H1 (cell line): ENCODE results near the gene ATP1A1. TPM values are rescaled to one million over a fixed set of nuclear protein-coding genes. Genes with fewer than 3 reads are reported as not detected.

Source experiments
- CTCF ChIA-PET: fragments of 300-600 bp; sonication (Branson Sonifier 250); formaldehyde crosslinking; loops from one replicate; lab custom pipeline; 2021; ENCODE audit not compliant: partially characterized antibody; lab: Charles Lee
- POLR2A ChIA-PET: fragments of 300-600 bp; sonication (Branson Sonifier 250); formaldehyde crosslinking; loops from one replicate; lab custom pipeline; 2021; ENCODE audit warnings: inconsistent platforms; ENCODE audit not compliant: partially characterized antibody; lab: Charles Lee
- DNase-seq, 2 experiments: peaks; one replicate each; pipeline versions ENCODE4 v3.0.0 to v3.0.0-alpha.2; 2010 to 2022; ENCODE audit warnings: low spot score in 2 of 2, low read depth in 1 of 2, mixed read lengths in 1 of 2
- FAIRE-seq: peaks from 2 replicates; lab custom pipeline; 2011; peaks lifted over from hg19 to GRCh38; lab: Jason Lieb, UNC
- H2AFZ ChIP-seq: 2 replicates; pipeline ENCODE4 v1.8.1; 2012; ENCODE audit warnings: low read length, inconsistent platforms
- H2AK5ac ChIP-seq: 2 replicates; pipeline ENCODE4 v1.6.1; 2013; ENCODE audit warnings: low read depth, low read length
- H2BK120ac ChIP-seq: replicated peaks from 2 replicates; pipeline ENCODE3; 2013; ENCODE audit warnings: low read depth, low read length, inconsistent platforms
- H2BK12ac ChIP-seq: 2 replicates; pipeline ENCODE4 v1.6.1; 2013; ENCODE audit warnings: low read depth, low read length
- H2BK15ac ChIP-seq: 2 replicates; pipeline ENCODE4 v1.6.1; 2013; ENCODE audit warnings: low read length
- H2BK20ac ChIP-seq: 2 replicates; pipeline ENCODE4 v1.6.1; 2013; ENCODE audit warnings: low read length
- H2BK5ac ChIP-seq: 2 replicates; pipeline ENCODE4 v1.6.1; 2013; ENCODE audit warnings: low read depth, low read length
- H3K14ac ChIP-seq: 2 replicates; pipeline ENCODE4 v1.6.1; 2013; ENCODE audit warnings: inconsistent platforms; ENCODE audit not compliant: insufficient read length
- H3K18ac ChIP-seq: 2 replicates; pipeline ENCODE4 v1.6.1; 2013; ENCODE audit warnings: low read length; ENCODE audit errors: extremely low read depth
- H3K23ac ChIP-seq: 2 replicates; pipeline ENCODE4 v1.6.1; 2013; ENCODE audit warnings: inconsistent platforms; ENCODE audit not compliant: insufficient read length
- H3K23me2 ChIP-seq: 2 replicates; pipeline ENCODE4 v1.6.1; 2013; ENCODE audit warnings: low read depth, low read length
- H3K27ac ChIP-seq: 2 replicates; pipeline ENCODE4 v1.6.1; 2011; ENCODE audit warnings: low read depth, low read length, inconsistent platforms
- H3K27me3 ChIP-seq, 4 experiments: replicated peaks in 1 of 4; 1 replicate in 1 of 4; 2 replicates in 3 of 4; pipeline versions ENCODE4 v1.6.1 to v1.8.1; 2011 to 2013; ENCODE audit warnings: low read length in 3 of 4, mild to moderate bottlenecking in 3 of 4, inconsistent platforms in 2 of 4, mixed read lengths in 2 of 4, moderate library complexity in 1 of 4; ENCODE audit not compliant: control insufficient read depth in 3 of 4, insufficient read depth in 3 of 4; ENCODE audit errors: extremely low read depth in 1 of 4
- H3K36me3 ChIP-seq, 4 experiments: 2 replicates each; pipeline versions ENCODE4 v1.6.1 to v1.8.1; 2011 to 2013; ENCODE audit warnings: mild to moderate bottlenecking in 4 of 4, low read length in 3 of 4, moderate library complexity in 2 of 4, control low read depth in 1 of 4, inconsistent platforms in 1 of 4; ENCODE audit not compliant: insufficient read depth in 4 of 4, control insufficient read depth in 2 of 4
- H3K4ac ChIP-seq: replicated peaks from 2 replicates; pipeline ENCODE3; 2013; ENCODE audit warnings: low read length, low read depth, mixed read lengths, inconsistent platforms; ENCODE audit not compliant: insufficient read length
- H3K4me1 ChIP-seq, 4 experiments: replicated peaks in 1 of 4; 1 replicate in 1 of 4; 2 replicates in 3 of 4; pipeline versions ENCODE4 v1.6.1 to v1.8.1; 2011 to 2013; ENCODE audit warnings: low read length in 3 of 4, inconsistent platforms in 2 of 4, mixed read lengths in 1 of 4; ENCODE audit not compliant: insufficient read depth in 4 of 4, control insufficient read depth in 3 of 4
- H3K4me2 ChIP-seq, 2 experiments: 2 replicates each; pipeline versions ENCODE4 v1.6.1 to v1.8.1; 2011 to 2013; ENCODE audit warnings: low read depth in 2 of 2, low read length in 2 of 2, control low read depth in 1 of 2, inconsistent platforms in 1 of 2, mild to moderate bottlenecking in 1 of 2; ENCODE audit not compliant: insufficient read depth in 1 of 2
- H3K4me3 ChIP-seq, 4 experiments: fragments of 200-600, 300-600 bp in 1 of 4; sonication (generic), shearing (Covaris generic), sonication (Bioruptor Twin) in 1 of 4; 2 replicates each; pipeline versions ENCODE4 v1.5.1 to v1.8.1; 2011 to 2016; ENCODE audit warnings: low read length in 4 of 4, low read depth in 3 of 4, control low read depth in 2 of 4, inconsistent platforms in 2 of 4, mild to moderate bottlenecking in 2 of 4, mixed read lengths in 1 of 4, moderate library complexity in 1 of 4; ENCODE audit not compliant: insufficient read depth in 2 of 4; ENCODE audit errors: extremely low read depth in 1 of 4
- H3K56ac ChIP-seq: replicated peaks from 2 replicates; pipeline ENCODE3; 2013; ENCODE audit warnings: low read depth, mild to moderate bottlenecking, mixed read lengths, low read length, inconsistent platforms; ENCODE audit not compliant: insufficient read length
- H3K79me1 ChIP-seq: 2 replicates; pipeline ENCODE4 v1.6.1; 2013; ENCODE audit warnings: low read depth, low read length, control low read depth
- H3K79me2 ChIP-seq, 2 experiments: 2 replicates each; pipeline versions ENCODE4 v1.6.1 to v1.8.1; 2012 to 2013; ENCODE audit warnings: low read length in 2 of 2, mild to moderate bottlenecking in 2 of 2, inconsistent platforms in 1 of 2; ENCODE audit not compliant: insufficient read depth in 2 of 2, control insufficient read depth in 1 of 2
- H3K9ac ChIP-seq, 4 experiments: replicated peaks in 1 of 4; 1 replicate in 1 of 4; 2 replicates in 3 of 4; pipeline versions ENCODE4 v1.6.1 to v1.8.1; 2011 to 2013; ENCODE audit warnings: low read depth in 3 of 4, low read length in 3 of 4, control low read depth in 2 of 4, mild to moderate bottlenecking in 2 of 4, moderate library complexity in 2 of 4, inconsistent platforms in 1 of 4; ENCODE audit errors: extremely low read depth in 1 of 4
- H3K9me3 ChIP-seq, 2 experiments: 2 replicates each; pipeline versions ENCODE4 v1.6.1 to v1.8.1; 2012 to 2013; ENCODE audit warnings: mild to moderate bottlenecking in 2 of 2, moderate library complexity in 2 of 2, control low read depth in 1 of 2, inconsistent platforms in 1 of 2, low read depth in 1 of 2, low read length in 1 of 2, mixed read lengths in 1 of 2; ENCODE audit not compliant: insufficient read depth in 2 of 2
- H4K20me1 ChIP-seq, 2 experiments: replicated peaks in 1 of 2; 2 replicates each; pipeline versions ENCODE3 to v1.8.1; 2011 to 2013; ENCODE audit warnings: inconsistent platforms in 2 of 2, low read length in 2 of 2, mild to moderate bottlenecking in 1 of 2; ENCODE audit not compliant: insufficient read depth in 2 of 2, control insufficient read depth in 1 of 2
- H4K5ac ChIP-seq: 2 replicates; pipeline ENCODE4 v1.6.1; 2013; ENCODE audit warnings: low read length, low read depth, mixed read lengths, inconsistent platforms; ENCODE audit not compliant: insufficient read length
- H4K8ac ChIP-seq: 2 replicates; pipeline ENCODE4 v1.8.0; 2013; ENCODE audit warnings: mild to moderate bottlenecking, moderate library complexity, low read length, inconsistent platforms; ENCODE audit not compliant: insufficient read depth; ENCODE audit errors: extremely low read depth
- H4K91ac ChIP-seq: replicated peaks from 2 replicates; pipeline ENCODE3; 2013; ENCODE audit warnings: low read length, mixed read lengths, inconsistent platforms; ENCODE audit not compliant: insufficient read length
- CBX5 ChIP-seq: fragments of 300-800, 300-1000 bp; sonication (generic); IDR thresholded peaks from 2 replicates; pipeline ENCODE4 v1.7.1; 2016; ENCODE audit warnings: antibody characterized with exemption, low read length, low read depth
- CEBPB ChIP-seq: IDR thresholded peaks from 2 replicates; pipeline ENCODE4 v1.6.1; 2012; ENCODE audit warnings: low read depth, low read length
- CHD2 ChIP-seq: IDR thresholded peaks from 2 replicates; pipeline ENCODE4 v1.6.1; 2012; ENCODE audit warnings: low read length, improper control_type of control experiment
- EP300 ChIP-seq, 2 experiments: IDR thresholded peaks; 1 replicate in 1 of 2; 2 replicates in 1 of 2; pipeline ENCODE4 v1.6.1; 2011 to 2012; ENCODE audit warnings: low read depth in 2 of 2, low read length in 2 of 2, mild to moderate bottlenecking in 2 of 2, borderline replicate concordance in 1 of 2, inconsistent platforms in 1 of 2, moderate library complexity in 1 of 2
- HDAC2 ChIP-seq, 2 experiments: fragments of 300-600 bp in 1 of 2; sonication (generic) in 1 of 2; IDR thresholded peaks; 2 replicates each; pipeline ENCODE4 v1.6.1; 2011 to 2012; ENCODE audit warnings: low read depth in 2 of 2, low read length in 2 of 2, mild to moderate bottlenecking in 2 of 2, moderate library complexity in 2 of 2, borderline replicate concordance in 1 of 2, inconsistent platforms in 1 of 2
- NANOG ChIP-seq: IDR thresholded peaks from 2 replicates; pipeline ENCODE4 v1.6.1; 2011; ENCODE audit warnings: low read length, low read depth, mild to moderate bottlenecking, inconsistent platforms; ENCODE audit not compliant: insufficient read depth, poor library complexity, severe bottlenecking
- TBP ChIP-seq: IDR thresholded peaks from 2 replicates; pipeline ENCODE4 v1.6.1; 2011; ENCODE audit warnings: low read depth, low read length, improper control_type of control experiment
- TCF12 ChIP-seq: IDR thresholded peaks from 2 replicates; pipeline ENCODE4 v1.6.1; 2011; ENCODE audit warnings: low read depth, mild to moderate bottlenecking, low read length
- WGBS, 2 experiments: shearing (Covaris generic) in 1 of 2; methylation state at CpG; one replicate each; pipeline versions ENCODE4 v1.1.6 to v1.1.7; 2013 to 2015; ENCODE audit warnings: low lambda C conversion rate in 2 of 2, mixed read lengths in 2 of 2, inconsistent platforms in 1 of 2, low coverage in 1 of 2, missing lambda C conversion rate in 1 of 2; ENCODE audit not compliant: insufficient replicate concordance in 2 of 2, insufficient coverage in 1 of 2, insufficient read length in 1 of 2; ENCODE audit errors: extremely low coverage in 1 of 2, missing lambda C conversion rate in 1 of 2; 5-methylcytosine and 5-hydroxymethylcytosine counted together
- polyA plus RNA-seq, 7 experiments: library from polyadenylated mRNA; depleted of rRNA in 3 of 7; stranded (reverse) in 5 of 7; unstranded in 2 of 7; fragments of >200 nt in 5 of 7; fragments of 200-250 nt in 2 of 7; gene quantifications; 1 replicate in 5 of 7; 2 replicates in 1 of 7; 4 replicates in 1 of 7; pipeline versions ENCODE4 v1.2.1 to v1.2.3, GENCODE V29; 2011 to 2013; ENCODE audit warnings: missing spikeins in 2 of 7, mixed read lengths in 2 of 7
- total RNA-seq: library from RNA; stranded (reverse); fragmentation: NEBNext Ultra II Directional; extraction: Animal tissue kit (Norgen Biotek cat#: 25700); gene quantifications from 2 replicates; pipeline ENCODE4 v1.2.1, GENCODE V29; 2021

The ATP1A1 gene
- total and polyA plus RNA-seq, 2 of the 8 experiments (the other 6 are each of a cell fraction or from before 2014, with no cell fraction given) = 222 to 325 TPM

- DNase-seq = no peak
- no peak overlapping the region for H2BK15ac ChIP-seq
- H2BK20ac ChIP-seq = no peak overlapping the region
- no peak overlapping the region for H3K4me3 ChIP-seq
- no peak overlapping the region for H2AK5ac ChIP-seq
- H3K23me2 ChIP-seq = no peaks in the 10 kb centered on the region
- no peak overlapping the region for H4K5ac ChIP-seq
- H3K36me3 ChIP-seq = peaks cover 61 to 94% (median 88%) of the 10 kb centered on the region in 4 experiments
- no peak overlapping the region for H2BK12ac ChIP-seq
- H3K4me1 ChIP-seq = no peaks in the 10 kb centered on the region
- no peaks in the 10 kb centered on the region for H3K79me1 ChIP-seq
- H3K4me2 ChIP-seq = no peak overlapping the region
- no peak overlapping the region for H3K27ac ChIP-seq
- ChIA-PET POLR2A (no interaction called here), CTCF (interaction anchor here (4.8 kb wide), 1 partner anchor 95 kb away, joined by 19 read pairs; no protein-coding TSS in a partner anchor)
- H2AFZ ChIP-seq = no peak overlapping the region
- H2BK5ac ChIP-seq = no peak overlapping the region
- H4K91ac ChIP-seq = no peak overlapping the region
- H3K23ac ChIP-seq = no peak overlapping the region
- no peaks in the 10 kb centered on the region for H3K9me3 ChIP-seq
- no peak overlapping the region for H3K4ac ChIP-seq
- no peak overlapping the region for H3K14ac ChIP-seq
- peaks cover 0 to 1% (median 0%) of the 10 kb centered on the region in 4 experiments; a peak in 1 of 7 replicates for H3K27me3 ChIP-seq
- no peak overlapping the region for H3K18ac ChIP-seq
- FAIRE-seq = no peak
- H2BK120ac ChIP-seq = no peak overlapping the region
- H3K9ac ChIP-seq = no peak overlapping the region
- no peak overlapping the region for H4K8ac ChIP-seq
- peaks cover 0 to 1% of the 10 kb centered on the region in 2 experiments for H4K20me1 ChIP-seq
- H3K56ac ChIP-seq = no peak overlapping the region
- 94% methylated on average over 6 of the region's 6 CpGs; no CpG with 5 or more reads in 1 of the 2 experiments for WGBS, 2 experiments
- no peaks in the 10 kb centered on the region; a peak in 2 of 4 replicates for H3K79me2 ChIP-seq
- TF ChIP-seq HDAC2 (IDR thresholded peaks at IDR 0.05; ENCODE audit: borderline replicate concordance in 1 of 2, low read depth in 2 of 2, low read length in 2 of 2) (no peak), CEBPB (no peak), CBX5 (no peak), CHD2 (no peak), TBP (no peak), TCF12 (no peak), NANOG (no peak), EP300 (IDR thresholded peaks at IDR 0.05; ENCODE audit: borderline replicate concordance in 1 of 2, low read depth in 2 of 2, low read length in 2 of 2) (no peak)
These were observed 16.6 kb downstream of the ATP1A1 start for GRCh38 chr1:116389686-116390085.
